ENCODE results near the gene LTA4H.

GRCh38 chr12:96006727-96007126 lies 28.7 kb downstream of the LTA4H start:
- TF ChIP-seq CTCF (conservative IDR thresholded peaks at IDR 0.05; ENCODE audit: low read depth, low read length) (no peak), POLR2A (IDR thresholded peaks at IDR 0.05; ENCODE audit: low read depth, low read length) (no peak), RAD21 (IDR thresholded peaks at IDR 0.05; ENCODE audit: low read length) (no peak), BHLHE40 (IDR thresholded peaks at IDR 0.05; ENCODE audit: low read depth, low read length) (no peak), MAZ (IDR thresholded peaks at IDR 0.05; ENCODE audit: borderline replicate concordance, low read depth, low read length) (no peak), CEBPB (IDR thresholded peaks at IDR 0.05; ENCODE audit: low read depth, low read length) (no peak), MAFK (IDR thresholded peaks at IDR 0.05; ENCODE audit: low read depth, low read length) (no peak), ELK1 (IDR thresholded peaks at IDR 0.05; ENCODE audit: borderline replicate concordance, low read depth, low read length) (no peak), RCOR1 (IDR thresholded peaks at IDR 0.05; ENCODE audit: insufficient replicate concordance, low read length) (no peak), USF2 (IDR thresholded peaks at IDR 0.05; ENCODE audit: low read depth, low read length) (no peak)

Measured in IMR-90 (cell line).